Measurements from ENCODE around the gene ACACB. TPM values are rescaled to one million over a fixed set of nuclear protein-coding genes. Genes with fewer than 3 reads are reported as not detected.

Gene ACACB
- total RNA-seq, 4 donors from 2014 or later, result 402 to 560 (median 525) TPM

- Histone ChIP-seq H3K36me3 (no peaks in the 10 kb centered on the region), H3K9me3 (no peaks in the 10 kb centered on the region), H3K27ac (no peak overlapping the region), H3K4me3 (no peak overlapping the region), H3K4me1 (peaks cover 0 to 9% (median 0%) of the 10 kb centered on the region in 4 donors), H3K27me3 (no peaks in the 10 kb centered on the region)
- 79 to 84% methylated on average over 10 of the region's 10 CpGs for WGBS, 2 donors
- no peak for DNase-seq (ENCODE audit: low spot score in 2 of 2)
- TF ChIP-seq CTCF (IDR thresholded peaks at IDR 0.05), result no peak
- TF ChIP-seq POLR2A (IDR thresholded peaks at IDR 0.05), result no peak
- TF ChIP-seq EP300 (IDR thresholded peaks at IDR 0.05), result no peak
Observed at GRCh38 chr12:109278912-109279311, 162.5 kb downstream of the ACACB start.

GRCh38 chr12:109279525-109279924 is 163.1 kb downstream of the ACACB start:
- H3K36me3 ChIP-seq, result no peaks in the 10 kb centered on the region
- H3K4me1 ChIP-seq, result peaks cover 0 to 9% (median 0%) of the 10 kb centered on the region in 4 donors
- no peak for DNase-seq (ENCODE audit: low spot score in 2 of 2)

GRCh38 chr12:109281452-109281851 is 165.1 kb downstream of the ACACB start:
- no peak overlapping the region for H3K4me3 ChIP-seq
- WGBS, 2 donors, result 89 to 95% methylated on average over 13 to 17 of the region's 17 CpGs
- no peak for TF ChIP-seq EP300 (IDR thresholded peaks at IDR 0.05)
- no peak for TF ChIP-seq POLR2A (IDR thresholded peaks at IDR 0.05)
- no peak for TF ChIP-seq CTCF (IDR thresholded peaks at IDR 0.05)
- no peaks in the 10 kb centered on the region for H3K36me3 ChIP-seq
- no peak overlapping the region for H3K27ac ChIP-seq
- H3K4me1 ChIP-seq, result peaks cover 0 to 9% (median 0%) of the 10 kb centered on the region in 4 donors
- no peak for DNase-seq (ENCODE audit: low spot score in 2 of 2)
- H3K9me3 ChIP-seq, result no peaks in the 10 kb centered on the region
- H3K27me3 ChIP-seq, result no peaks in the 10 kb centered on the region

More at GRCh38 chr12:109279525-109279924, 163.1 kb downstream of the ACACB start:
- H3K4me3 ChIP-seq, result no peak overlapping the region
- no peak for TF ChIP-seq POLR2A (IDR thresholded peaks at IDR 0.05)
- TF ChIP-seq EP300 (IDR thresholded peaks at IDR 0.05), result no peak
- no peak for TF ChIP-seq CTCF (IDR thresholded peaks at IDR 0.05)
- no peaks in the 10 kb centered on the region for H3K27me3 ChIP-seq
- H3K9me3 ChIP-seq, result no peaks in the 10 kb centered on the region
- WGBS, 2 donors, result 93 to 95% methylated on average over 8 to 13 of the region's 13 CpGs
- no peak overlapping the region for H3K27ac ChIP-seq

- no peaks in the 10 kb centered on the region for H3K4me1 ChIP-seq
- DNase-seq (ENCODE audit: low spot score in 2 of 2), result no peak
- TF ChIP-seq EP300 (IDR thresholded peaks at IDR 0.05) (no peak), CTCF (IDR thresholded peaks at IDR 0.05) (no peak), POLR2A (IDR thresholded peaks at IDR 0.05) (no peak)
- H3K4me3 ChIP-seq, result no peak overlapping the region
- no peaks in the 10 kb centered on the region for H3K9me3 ChIP-seq
- 89 to 92% methylated on average over 13 to 18 of the region's 20 CpGs for WGBS, 2 donors
- no peaks in the 10 kb centered on the region for H3K36me3 ChIP-seq
- no peaks in the 10 kb centered on the region for H3K27me3 ChIP-seq
- no peak overlapping the region for H3K27ac ChIP-seq
Observed at GRCh38 chr12:109284392-109284791, 168.0 kb downstream of the ACACB start.

GRCh38 chr12:109286252-109286651 is 169.9 kb downstream of the ACACB start:
- Histone ChIP-seq H3K27me3 (peaks cover 0 to 12% of the 10 kb centered on the region in 2 donors), H3K4me1 (peaks cover 0 to 3% (median 0%) of the 10 kb centered on the region in 4 donors), H3K9me3 (no peaks in the 10 kb centered on the region), H3K4me3 (no peak overlapping the region), H3K27ac (no peak overlapping the region), H3K36me3 (no peaks in the 10 kb centered on the region)
- no peak for TF ChIP-seq EP300 (IDR thresholded peaks at IDR 0.05)
- TF ChIP-seq CTCF (IDR thresholded peaks at IDR 0.05), result no peak
- no peak for TF ChIP-seq POLR2A (IDR thresholded peaks at IDR 0.05)
- DNase-seq (ENCODE audit: low spot score in 2 of 2), result no peak

All from tibial nerve (tissue), 4 donors.